ENCODE measurements around the gene SERPINE2.

DNA sequence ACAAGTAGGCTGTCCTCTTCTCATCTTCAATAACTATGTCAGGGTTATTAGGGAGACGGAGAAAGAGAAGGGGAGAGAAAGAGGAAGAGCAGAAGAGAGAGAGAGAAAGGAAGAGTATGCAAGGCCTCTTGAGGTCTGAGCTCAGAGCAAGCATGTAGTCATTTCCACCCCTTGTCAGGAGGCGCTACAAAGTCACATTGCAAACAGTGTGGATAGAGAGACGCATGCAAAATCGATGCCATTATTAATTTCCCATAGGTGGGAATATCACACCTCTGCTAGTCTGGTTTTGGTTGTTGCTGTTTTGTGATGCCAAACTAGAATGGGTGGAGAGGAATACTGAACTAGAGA lies 24.2 kb upstream of the SERPINE2 start:
- TF ChIP-seq, protein P1, sequence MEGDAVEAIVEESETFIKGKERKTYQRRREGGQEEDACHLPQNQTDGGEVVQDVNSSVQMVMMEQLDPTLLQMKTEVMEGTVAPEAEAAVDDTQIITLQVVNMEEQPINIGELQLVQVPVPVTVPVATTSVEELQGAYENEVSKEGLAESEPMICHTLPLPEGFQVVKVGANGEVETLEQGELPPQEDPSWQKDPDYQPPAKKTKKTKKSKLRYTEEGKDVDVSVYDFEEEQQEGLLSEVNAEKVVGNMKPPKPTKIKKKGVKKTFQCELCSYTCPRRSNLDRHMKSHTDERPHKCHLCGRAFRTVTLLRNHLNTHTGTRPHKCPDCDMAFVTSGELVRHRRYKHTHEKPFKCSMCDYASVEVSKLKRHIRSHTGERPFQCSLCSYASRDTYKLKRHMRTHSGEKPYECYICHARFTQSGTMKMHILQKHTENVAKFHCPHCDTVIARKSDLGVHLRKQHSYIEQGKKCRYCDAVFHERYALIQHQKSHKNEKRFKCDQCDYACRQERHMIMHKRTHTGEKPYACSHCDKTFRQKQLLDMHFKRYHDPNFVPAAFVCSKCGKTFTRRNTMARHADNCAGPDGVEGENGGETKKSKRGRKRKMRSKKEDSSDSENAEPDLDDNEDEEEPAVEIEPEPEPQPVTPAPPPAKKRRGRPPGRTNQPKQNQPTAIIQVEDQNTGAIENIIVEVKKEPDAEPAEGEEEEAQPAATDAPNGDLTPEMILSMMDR (conservative IDR thresholded peaks at IDR 0.05; ENCODE audit: low read length) = no peak
- no peak for TF ChIP-seq EZH2phosphoT487 (IDR thresholded peaks at IDR 0.05; ENCODE audit: borderline replicate concordance)
